ENCODE data around the gene SLC1A5. TPM values are rescaled to one million over a fixed set of nuclear protein-coding genes. Genes with fewer than 3 reads are reported as not detected.
A peak's percentile ranks its signal among the peaks of the same experiment; 100 is the strongest.

Gene SLC1A5
- total RNA-seq, 1 experiment from 2014 or later, result 284 TPM

GRCh38 chr19:46776927-46777911, 11.2 kb downstream of the SLC1A5 start:
- DNase-seq (ENCODE audit: low read depth, low spot score), result no peak
- Histone ChIP-seq H3K79me2 (ENCODE audit: insufficient read depth, low read length) (peaks cover 49% of the 10 kb centered on the region), H2AFZ (ENCODE audit: low read depth, low read length, poor library complexity, severe bottlenecking) (no peak overlapping the region), H3K9ac (ENCODE audit: low read length) (no peak overlapping the region), H3K27me3 (ENCODE audit: insufficient read depth, low read length) (no peaks in the 10 kb centered on the region), H3K9me3 (ENCODE audit: control insufficient read depth in 1 of 2, insufficient read depth in 1 of 2, low read depth in 1 of 2, low read length in 2 of 2) (no peaks in the 10 kb centered on the region), H3K4me1 (ENCODE audit: control insufficient read depth in 1 of 2, insufficient read depth in 2 of 2, low read length in 2 of 2) (peaks cover 0 to 13% of the 10 kb centered on the region in 2 experiments; a peak in 3 of 4 replicates), H4K20me1 (ENCODE audit: insufficient read depth) (peaks cover 11% of the 10 kb centered on the region; the same call in 1 of the 2 replicates), H3K4me2 (ENCODE audit: low read length) (no peak overlapping the region), H3K9me2 (ENCODE audit: insufficient read depth) (no peaks in the 10 kb centered on the region), H3K4me3 (replicated peaks in 1 of 2; ENCODE audit: low read depth in 1 of 2, low read length in 2 of 2) (no peak overlapping the region), H3K27ac (ENCODE audit: low read depth, low read length) (no peak overlapping the region), H3K36me3 (ENCODE audit: control insufficient read depth in 1 of 2, insufficient read depth in 2 of 2, low read length in 2 of 2) (peaks cover 45 to 50% of the 10 kb centered on the region in 2 experiments)
- CTCF ChIA-PET, result interaction anchor here (0.9 kb wide), 1 partner anchor 11 kb away, joined by 3 read pairs; no protein-coding TSS in a partner anchor
- no TSS peak for BruUV-seq (replicated peaks)
- peak; percentile 67 for ATAC-seq
- intact Hi-C loops (cut with micrococcal nuclease), result no loop called here
- POLR2A ChIA-PET, result interaction anchor here (0.6 to 1.1 kb wide), 2 partner anchors 11 to 53 kb away, joined by 3 to 4 read pairs; partner anchors contain the start of gene SLC1A5
- RAD21 ChIA-PET (ENCODE audit: low non-redundant PET in 1 of 2, low total read pairs in 2 of 2, uncharacterized antibody in 2 of 2, unreplicated experiment in 2 of 2), result interaction anchor here in 1 of 2 experiments (1.0 kb wide), 1 partner anchor 52 kb away, joined by 7 read pairs; no protein-coding TSS in a partner anchor
- TF ChIP-seq ZNF274 (IDR thresholded peaks at IDR 0.05; ENCODE audit: low read depth, low read length) (no peak), MAX (IDR thresholded peaks at IDR 0.05) (no peak), EZH2 (IDR thresholded peaks at IDR 0.05) (no peak), TCF7L2 (IDR thresholded peaks at IDR 0.05; ENCODE audit: borderline replicate concordance, extremely low read depth, insufficient read depth, insufficient read length) (no peak), SP1 (IDR thresholded peaks at IDR 0.05; ENCODE audit: low read depth) (no peak), CEBPB (IDR thresholded peaks at IDR 0.05; ENCODE audit: low read depth) (no peak), ZFX (IDR thresholded peaks at IDR 0.05) (no peak), SIN3A (IDR thresholded peaks at IDR 0.05; ENCODE audit: low read depth) (no peak), ATF3 (IDR thresholded peaks at IDR 0.05) (no peak), POLR2AphosphoS5 (IDR thresholded peaks at IDR 0.05; ENCODE audit: low read depth, low read length) (no peak)

Measured in HCT116 (cell line).